Measurements from ENCODE around the gene ZNF592.

DNA sequence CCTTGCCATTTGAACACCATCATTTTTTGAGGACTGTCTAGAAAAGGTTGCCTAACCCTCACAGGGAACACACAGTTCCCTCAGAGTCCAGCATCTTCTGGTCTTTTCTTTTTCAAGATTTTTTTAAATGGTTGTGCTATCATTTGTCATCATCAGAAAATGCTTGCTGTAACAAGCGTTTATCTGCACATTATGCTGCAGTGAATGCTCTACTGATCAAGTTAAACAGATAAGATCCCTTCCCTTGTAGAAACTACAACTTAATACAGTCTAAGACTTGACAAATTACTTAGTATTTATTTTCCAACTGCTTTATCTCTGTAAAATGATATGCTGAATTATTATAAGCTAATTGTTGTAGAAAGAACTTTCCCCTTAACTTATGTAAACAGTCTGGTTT lies 56.8 kb downstream of the ZNF592 start:
- TF ChIP-seq POLR2AphosphoS5 (IDR thresholded peaks at IDR 0.05; ENCODE audit: low read depth, low read length) (no peak), POLR2A (IDR thresholded peaks at IDR 0.05; ENCODE audit: low read depth, low read length) (no peak)

All from GM12892 (cell line).